HG03159 (cell line): ENCODE results near the gene PIM1.
"Not testable (repeated sequence)": the region's sequence is repeated elsewhere in the genome, so short reads cannot be mapped to it uniquely, and the experiment has no call there.

Experiments
- ATAC-seq: cut with Tn5 transposase; IDR thresholded peaks from one replicate; pipeline ENCODE4 v1.9.1; 2021; ENCODE audit warnings: mild to moderate bottlenecking, moderate library complexity; ENCODE audit not compliant: unreplicated experiment

Gene PIM1

GRCh38 chr6:37187321-37188022 is 17.5 kb downstream of the PIM1 start:
- no peak for ATAC-seq

- no peak for ATAC-seq
Measured at GRCh38 chr6:37188962-37189510, 19.1 kb downstream of the PIM1 start.

GRCh38 chr6:37190159-37190535 is 20.2 kb downstream of the PIM1 start:
- ATAC-seq, result no peak

GRCh38 chr6:37192666-37193065 is 22.7 kb downstream of the PIM1 start:
- ATAC-seq, result no peak

- ATAC-seq, result not testable (repeated sequence)
Measured at GRCh38 chr6:37194886-37195285, 24.9 kb downstream of the PIM1 start.

GRCh38 chr6:37196451-37196850 is 26.5 kb downstream of the PIM1 start:
- ATAC-seq, result not testable (repeated sequence)

- no peak for ATAC-seq
Measured at GRCh38 chr6:37200085-37200484, 30.1 kb downstream of the PIM1 start.

- no peak for ATAC-seq
Measured at GRCh38 chr6:37201726-37202125, 31.8 kb downstream of the PIM1 start.

GRCh38 chr6:37202788-37203491 is 33.0 kb downstream of the PIM1 start:
- no peak for ATAC-seq

GRCh38 chr6:37204014-37204751 is 34.2 kb downstream of the PIM1 start:
- no peak for ATAC-seq

- no peak for ATAC-seq
Measured at GRCh38 chr6:37205175-37205996, 35.4 kb downstream of the PIM1 start.

- ATAC-seq, result no peak
Measured at GRCh38 chr6:37205997-37206340, 36.0 kb downstream of the PIM1 start.

GRCh38 chr6:37206622-37207021 is 36.7 kb downstream of the PIM1 start:
- ATAC-seq, result no peak

GRCh38 chr6:37207903-37208456 is 38.0 kb downstream of the PIM1 start:
- no peak for ATAC-seq

GRCh38 chr6:37208793-37209192 is 38.8 kb downstream of the PIM1 start:
- no peak for ATAC-seq

- ATAC-seq, result no peak
Measured at GRCh38 chr6:37209461-37210205, 39.7 kb downstream of the PIM1 start.

- no peak for ATAC-seq
Measured at GRCh38 chr6:37210313-37210968, 40.5 kb downstream of the PIM1 start.

GRCh38 chr6:37212268-37212667 is 42.3 kb downstream of the PIM1 start:
- ATAC-seq, result no peak

GRCh38 chr6:37218061-37218460 is 48.1 kb downstream of the PIM1 start:
- ATAC-seq, result no peak
